ENCODE measurements around the gene CAV2. TPM values are rescaled to one million over a fixed set of nuclear protein-coding genes. Genes with fewer than 3 reads are reported as not detected.

The CAV2 gene
- total and polyA plus RNA-seq, 2 of the 8 experiments (the other 6 are each of a cell fraction or from before 2014, with no cell fraction given): 2.8 to 4.7 TPM

DNA sequence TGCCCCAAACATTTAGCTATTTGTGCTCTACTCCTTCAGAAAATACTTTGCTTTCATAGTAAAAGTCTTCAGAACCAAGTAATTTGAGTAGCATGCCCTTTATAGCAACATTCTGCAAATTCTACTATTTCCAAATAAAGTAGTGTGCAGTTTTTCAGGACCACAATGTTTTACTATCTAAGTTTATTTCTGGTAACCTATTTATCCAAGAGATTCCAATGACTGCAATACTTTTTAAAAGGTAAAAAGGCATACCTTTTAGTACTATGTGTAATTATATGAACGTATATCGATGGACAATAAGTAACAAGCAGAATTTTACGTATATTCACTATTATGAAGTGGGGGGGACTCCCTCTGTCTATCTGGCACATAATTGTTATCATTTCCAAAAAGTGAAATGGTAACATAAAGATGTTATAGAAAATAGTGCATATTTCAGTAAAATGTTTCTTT, 6.9 kb upstream of the CAV2 start (continued):
- TF ChIP-seq, protein P1, sequence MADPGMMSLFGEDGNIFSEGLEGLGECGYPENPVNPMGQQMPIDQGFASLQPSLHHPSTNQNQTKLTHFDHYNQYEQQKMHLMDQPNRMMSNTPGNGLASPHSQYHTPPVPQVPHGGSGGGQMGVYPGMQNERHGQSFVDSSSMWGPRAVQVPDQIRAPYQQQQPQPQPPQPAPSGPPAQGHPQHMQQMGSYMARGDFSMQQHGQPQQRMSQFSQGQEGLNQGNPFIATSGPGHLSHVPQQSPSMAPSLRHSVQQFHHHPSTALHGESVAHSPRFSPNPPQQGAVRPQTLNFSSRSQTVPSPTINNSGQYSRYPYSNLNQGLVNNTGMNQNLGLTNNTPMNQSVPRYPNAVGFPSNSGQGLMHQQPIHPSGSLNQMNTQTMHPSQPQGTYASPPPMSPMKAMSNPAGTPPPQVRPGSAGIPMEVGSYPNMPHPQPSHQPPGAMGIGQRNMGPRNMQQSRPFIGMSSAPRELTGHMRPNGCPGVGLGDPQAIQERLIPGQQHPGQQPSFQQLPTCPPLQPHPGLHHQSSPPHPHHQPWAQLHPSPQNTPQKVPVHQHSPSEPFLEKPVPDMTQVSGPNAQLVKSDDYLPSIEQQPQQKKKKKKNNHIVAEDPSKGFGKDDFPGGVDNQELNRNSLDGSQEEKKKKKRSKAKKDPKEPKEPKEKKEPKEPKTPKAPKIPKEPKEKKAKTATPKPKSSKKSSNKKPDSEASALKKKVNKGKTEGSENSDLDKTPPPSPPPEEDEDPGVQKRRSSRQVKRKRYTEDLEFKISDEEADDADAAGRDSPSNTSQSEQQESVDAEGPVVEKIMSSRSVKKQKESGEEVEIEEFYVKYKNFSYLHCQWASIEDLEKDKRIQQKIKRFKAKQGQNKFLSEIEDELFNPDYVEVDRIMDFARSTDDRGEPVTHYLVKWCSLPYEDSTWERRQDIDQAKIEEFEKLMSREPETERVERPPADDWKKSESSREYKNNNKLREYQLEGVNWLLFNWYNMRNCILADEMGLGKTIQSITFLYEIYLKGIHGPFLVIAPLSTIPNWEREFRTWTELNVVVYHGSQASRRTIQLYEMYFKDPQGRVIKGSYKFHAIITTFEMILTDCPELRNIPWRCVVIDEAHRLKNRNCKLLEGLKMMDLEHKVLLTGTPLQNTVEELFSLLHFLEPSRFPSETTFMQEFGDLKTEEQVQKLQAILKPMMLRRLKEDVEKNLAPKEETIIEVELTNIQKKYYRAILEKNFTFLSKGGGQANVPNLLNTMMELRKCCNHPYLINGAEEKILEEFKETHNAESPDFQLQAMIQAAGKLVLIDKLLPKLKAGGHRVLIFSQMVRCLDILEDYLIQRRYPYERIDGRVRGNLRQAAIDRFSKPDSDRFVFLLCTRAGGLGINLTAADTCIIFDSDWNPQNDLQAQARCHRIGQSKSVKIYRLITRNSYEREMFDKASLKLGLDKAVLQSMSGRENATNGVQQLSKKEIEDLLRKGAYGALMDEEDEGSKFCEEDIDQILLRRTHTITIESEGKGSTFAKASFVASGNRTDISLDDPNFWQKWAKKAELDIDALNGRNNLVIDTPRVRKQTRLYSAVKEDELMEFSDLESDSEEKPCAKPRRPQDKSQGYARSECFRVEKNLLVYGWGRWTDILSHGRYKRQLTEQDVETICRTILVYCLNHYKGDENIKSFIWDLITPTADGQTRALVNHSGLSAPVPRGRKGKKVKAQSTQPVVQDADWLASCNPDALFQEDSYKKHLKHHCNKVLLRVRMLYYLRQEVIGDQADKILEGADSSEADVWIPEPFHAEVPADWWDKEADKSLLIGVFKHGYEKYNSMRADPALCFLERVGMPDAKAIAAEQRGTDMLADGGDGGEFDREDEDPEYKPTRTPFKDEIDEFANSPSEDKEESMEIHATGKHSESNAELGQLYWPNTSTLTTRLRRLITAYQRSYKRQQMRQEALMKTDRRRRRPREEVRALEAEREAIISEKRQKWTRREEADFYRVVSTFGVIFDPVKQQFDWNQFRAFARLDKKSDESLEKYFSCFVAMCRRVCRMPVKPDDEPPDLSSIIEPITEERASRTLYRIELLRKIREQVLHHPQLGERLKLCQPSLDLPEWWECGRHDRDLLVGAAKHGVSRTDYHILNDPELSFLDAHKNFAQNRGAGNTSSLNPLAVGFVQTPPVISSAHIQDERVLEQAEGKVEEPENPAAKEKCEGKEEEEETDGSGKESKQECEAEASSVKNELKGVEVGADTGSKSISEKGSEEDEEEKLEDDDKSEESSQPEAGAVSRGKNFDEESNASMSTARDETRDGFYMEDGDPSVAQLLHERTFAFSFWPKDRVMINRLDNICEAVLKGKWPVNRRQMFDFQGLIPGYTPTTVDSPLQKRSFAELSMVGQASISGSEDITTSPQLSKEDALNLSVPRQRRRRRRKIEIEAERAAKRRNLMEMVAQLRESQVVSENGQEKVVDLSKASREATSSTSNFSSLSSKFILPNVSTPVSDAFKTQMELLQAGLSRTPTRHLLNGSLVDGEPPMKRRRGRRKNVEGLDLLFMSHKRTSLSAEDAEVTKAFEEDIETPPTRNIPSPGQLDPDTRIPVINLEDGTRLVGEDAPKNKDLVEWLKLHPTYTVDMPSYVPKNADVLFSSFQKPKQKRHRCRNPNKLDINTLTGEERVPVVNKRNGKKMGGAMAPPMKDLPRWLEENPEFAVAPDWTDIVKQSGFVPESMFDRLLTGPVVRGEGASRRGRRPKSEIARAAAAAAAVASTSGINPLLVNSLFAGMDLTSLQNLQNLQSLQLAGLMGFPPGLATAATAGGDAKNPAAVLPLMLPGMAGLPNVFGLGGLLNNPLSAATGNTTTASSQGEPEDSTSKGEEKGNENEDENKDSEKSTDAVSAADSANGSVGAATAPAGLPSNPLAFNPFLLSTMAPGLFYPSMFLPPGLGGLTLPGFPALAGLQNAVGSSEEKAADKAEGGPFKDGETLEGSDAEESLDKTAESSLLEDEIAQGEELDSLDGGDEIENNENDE (IDR thresholded peaks at IDR 0.05; ENCODE audit: insufficient replicate concordance, low read length): no peak
